ENCODE measurements around the gene WHRN. TPM values are rescaled to one million over a fixed set of nuclear protein-coding genes. Genes with fewer than 3 reads are reported as not detected.

The WHRN gene
- polyA plus RNA-seq, 4 donors = 2.7 to 12.9 (median 7.9) TPM

DNA sequence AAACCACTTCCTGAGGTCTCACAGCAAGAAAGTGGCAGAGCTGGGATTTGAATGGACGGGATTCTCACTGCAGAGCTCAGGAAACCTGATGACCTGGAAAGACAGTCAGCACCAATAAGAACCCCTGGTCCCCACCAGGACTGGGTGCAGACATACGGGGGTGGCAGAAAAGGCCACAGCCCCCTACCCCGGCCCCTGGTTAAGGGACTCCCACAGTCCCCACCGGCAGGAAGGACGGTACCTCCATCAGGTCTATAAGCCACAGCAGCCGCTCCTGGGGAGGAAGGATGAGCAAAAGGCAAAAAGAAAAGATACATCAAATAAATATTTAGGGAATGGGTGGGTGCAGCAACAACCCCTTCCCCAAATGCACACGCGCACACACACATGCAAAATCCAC lies 85.5 kb downstream of the WHRN start:
- H3K27me3 ChIP-seq (ENCODE audit: control insufficient read depth in 3 of 3, insufficient read depth in 3 of 3, low read length in 3 of 3) = no peaks in the 10 kb centered on the region
- H3K4me1 ChIP-seq (ENCODE audit: control insufficient read depth in 3 of 3, insufficient read depth in 2 of 3, low read depth in 1 of 3, low read length in 2 of 3) = no peaks in the 10 kb centered on the region
- no peak for FAIRE-seq
- H3K4me3 ChIP-seq (ENCODE audit: low read depth in 1 of 3, low read length in 3 of 3) = no peak overlapping the region
- no peak overlapping the region for H3K27ac ChIP-seq (ENCODE audit: low read depth in 1 of 3, low read length in 2 of 3)
- DNase-seq = no peak
- H3K9me3 ChIP-seq (ENCODE audit: control insufficient read depth in 2 of 2, insufficient read depth in 1 of 2, low read depth in 1 of 2, low read length in 1 of 2) = no peaks in the 10 kb centered on the region
- WGBS, 3 donors = 90 to 96% (median 93%) methylated on average over 8 of the region's 8 CpGs
- peaks cover 0 to 32% (median 0%) of the 10 kb centered on the region in 3 donors for H3K36me3 ChIP-seq (ENCODE audit: control insufficient read depth in 3 of 3, insufficient read depth in 2 of 3, low read depth in 1 of 3, low read length in 3 of 3)

GRCh38 chr9:114418053-114418452 lies 87.2 kb downstream of the WHRN start:
- no peaks in the 10 kb centered on the region for H3K9me3 ChIP-seq (ENCODE audit: control insufficient read depth in 2 of 2, insufficient read depth in 1 of 2, low read depth in 1 of 2, low read length in 1 of 2)
- H3K27ac ChIP-seq (ENCODE audit: low read depth in 1 of 3, low read length in 2 of 3) = no peak overlapping the region
- H3K4me1 ChIP-seq (ENCODE audit: control insufficient read depth in 3 of 3, insufficient read depth in 2 of 3, low read depth in 1 of 3, low read length in 2 of 3) = no peaks in the 10 kb centered on the region
- WGBS, 3 donors = 76 to 81% (median 78%) methylated on average over 6 of the region's 6 CpGs
- H3K27me3 ChIP-seq (ENCODE audit: control insufficient read depth in 3 of 3, insufficient read depth in 3 of 3, low read length in 3 of 3) = no peaks in the 10 kb centered on the region
- no peak overlapping the region for H3K4me3 ChIP-seq (ENCODE audit: low read depth in 1 of 3, low read length in 3 of 3)
- FAIRE-seq (no peak), DNase-seq (no peak)
- H3K36me3 ChIP-seq (ENCODE audit: control insufficient read depth in 3 of 3, insufficient read depth in 2 of 3, low read depth in 1 of 3, low read length in 3 of 3) = peaks cover 0 to 21% (median 0%) of the 10 kb centered on the region in 3 donors

DNA sequence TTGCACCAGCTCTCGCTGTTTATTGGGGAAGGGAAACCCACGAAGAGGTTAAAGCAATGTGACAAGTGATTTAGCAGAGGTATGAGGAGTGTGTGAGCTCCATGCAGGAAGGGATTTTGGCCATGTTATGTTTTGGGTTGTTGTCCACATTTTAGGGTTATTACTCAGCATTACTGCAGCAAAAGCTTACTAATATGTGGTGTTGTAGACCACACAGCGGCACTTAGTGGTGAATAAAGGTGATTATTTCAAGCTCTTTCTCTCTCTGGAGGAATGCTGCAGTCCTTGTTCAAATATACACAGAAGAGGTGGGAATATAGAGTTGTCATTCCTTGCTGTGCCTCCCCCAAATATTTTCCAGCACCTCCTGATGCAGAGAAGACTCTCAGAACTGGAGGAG lies 87.8 kb downstream of the WHRN start:
- WGBS, 3 donors = 65 to 67% (median 67%) methylated on average over 3 of the region's 3 CpGs
- FAIRE-seq (no peak), DNase-seq (no peak)
- Histone ChIP-seq H3K27ac (ENCODE audit: low read depth in 1 of 3, low read length in 2 of 3) (no peak overlapping the region), H3K4me1 (ENCODE audit: control insufficient read depth in 3 of 3, insufficient read depth in 2 of 3, low read depth in 1 of 3, low read length in 2 of 3) (no peaks in the 10 kb centered on the region), H3K4me3 (ENCODE audit: low read depth in 1 of 3, low read length in 3 of 3) (no peak overlapping the region), H3K9me3 (ENCODE audit: control insufficient read depth in 2 of 2, insufficient read depth in 1 of 2, low read depth in 1 of 2, low read length in 1 of 2) (no peaks in the 10 kb centered on the region), H3K36me3 (ENCODE audit: control insufficient read depth in 3 of 3, insufficient read depth in 2 of 3, low read depth in 1 of 3, low read length in 3 of 3) (peaks cover 0 to 17% (median 0%) of the 10 kb centered on the region in 3 donors), H3K27me3 (ENCODE audit: control insufficient read depth in 3 of 3, insufficient read depth in 3 of 3, low read length in 3 of 3) (no peaks in the 10 kb centered on the region)

- H3K36me3 ChIP-seq (ENCODE audit: control insufficient read depth in 3 of 3, insufficient read depth in 2 of 3, low read depth in 1 of 3, low read length in 3 of 3) = peaks cover 0 to 17% (median 0%) of the 10 kb centered on the region in 3 donors
- no peaks in the 10 kb centered on the region for H3K9me3 ChIP-seq (ENCODE audit: control insufficient read depth in 2 of 2, insufficient read depth in 1 of 2, low read depth in 1 of 2, low read length in 1 of 2)
- H3K4me1 ChIP-seq (ENCODE audit: control insufficient read depth in 3 of 3, insufficient read depth in 2 of 3, low read depth in 1 of 3, low read length in 2 of 3) = no peaks in the 10 kb centered on the region
- H3K27me3 ChIP-seq (ENCODE audit: control insufficient read depth in 3 of 3, insufficient read depth in 3 of 3, low read length in 3 of 3) = no peaks in the 10 kb centered on the region
- H3K4me3 ChIP-seq (ENCODE audit: low read depth in 1 of 3, low read length in 3 of 3) = no peak overlapping the region
- DNase-seq = no peak
- FAIRE-seq = no peak
- 84 to 94% (median 89%) methylated on average over 2 of the region's 2 CpGs for WGBS, 3 donors
- no peak overlapping the region for H3K27ac ChIP-seq (ENCODE audit: low read depth in 1 of 3, low read length in 2 of 3)
These were observed 88.4 kb downstream of the WHRN start for GRCh38 chr9:114416906-114417305.

- Histone ChIP-seq H3K36me3 (ENCODE audit: control insufficient read depth in 3 of 3, insufficient read depth in 2 of 3, low read depth in 1 of 3, low read length in 3 of 3) (peaks cover 0 to 17% (median 0%) of the 10 kb centered on the region in 3 donors), H3K27ac (ENCODE audit: low read depth in 1 of 3, low read length in 2 of 3) (no peak overlapping the region), H3K4me3 (ENCODE audit: low read depth in 1 of 3, low read length in 3 of 3) (no peak overlapping the region), H3K9me3 (ENCODE audit: control insufficient read depth in 2 of 2, insufficient read depth in 1 of 2, low read depth in 1 of 2, low read length in 1 of 2) (no peaks in the 10 kb centered on the region), H3K27me3 (ENCODE audit: control insufficient read depth in 3 of 3, insufficient read depth in 3 of 3, low read length in 3 of 3) (no peaks in the 10 kb centered on the region), H3K4me1 (ENCODE audit: control insufficient read depth in 3 of 3, insufficient read depth in 2 of 3, low read depth in 1 of 3, low read length in 2 of 3) (no peaks in the 10 kb centered on the region)
- no peak for FAIRE-seq
- DNase-seq = no peak
- 67 to 84% (median 74%) methylated on average over 5 of the region's 5 CpGs for WGBS, 3 donors
These were observed 89.0 kb downstream of the WHRN start for GRCh38 chr9:114416290-114416689.

DNA sequence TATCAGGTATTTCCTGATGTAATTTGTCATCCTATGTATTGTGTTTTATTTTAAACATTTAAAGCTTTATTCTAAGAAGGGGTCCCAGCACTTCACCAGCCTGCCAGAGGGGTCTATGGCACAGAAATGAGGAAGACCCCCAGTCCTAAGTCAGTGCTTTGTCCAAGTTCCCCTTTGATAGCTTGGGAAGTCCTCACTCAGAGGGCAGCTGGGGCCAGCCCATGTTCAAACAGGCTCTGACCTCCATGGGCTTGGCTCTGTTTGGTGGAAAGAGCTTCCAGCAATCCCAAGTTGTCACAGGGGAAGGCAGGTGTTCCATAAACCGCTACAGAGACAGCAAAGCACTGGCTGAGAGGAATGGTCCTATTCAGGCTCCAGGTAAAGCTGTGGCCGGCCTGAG lies 90.9 kb downstream of the WHRN start:
- FAIRE-seq (no peak), DNase-seq (no peak)
- H3K36me3 ChIP-seq (ENCODE audit: control insufficient read depth in 3 of 3, insufficient read depth in 2 of 3, low read depth in 1 of 3, low read length in 3 of 3) = peaks cover 0 to 12% (median 0%) of the 10 kb centered on the region in 3 donors
- no peaks in the 10 kb centered on the region for H3K9me3 ChIP-seq (ENCODE audit: control insufficient read depth in 2 of 2, insufficient read depth in 1 of 2, low read depth in 1 of 2, low read length in 1 of 2)
- no peaks in the 10 kb centered on the region for H3K27me3 ChIP-seq (ENCODE audit: control insufficient read depth in 3 of 3, insufficient read depth in 3 of 3, low read length in 3 of 3)
- H3K27ac ChIP-seq (ENCODE audit: low read depth in 1 of 3, low read length in 2 of 3) = no peak overlapping the region
- WGBS, 3 donors = 65 to 72% (median 70%) methylated on average over 2 of the region's 2 CpGs
- no peak overlapping the region for H3K4me3 ChIP-seq (ENCODE audit: low read depth in 1 of 3, low read length in 3 of 3)
- H3K4me1 ChIP-seq (ENCODE audit: control insufficient read depth in 3 of 3, insufficient read depth in 2 of 3, low read depth in 1 of 3, low read length in 2 of 3) = no peaks in the 10 kb centered on the region

- no peaks in the 10 kb centered on the region for H3K27me3 ChIP-seq (ENCODE audit: control insufficient read depth in 3 of 3, insufficient read depth in 3 of 3, low read length in 3 of 3)
- peaks cover 0 to 10% (median 0%) of the 10 kb centered on the region in 3 donors for H3K36me3 ChIP-seq (ENCODE audit: control insufficient read depth in 3 of 3, insufficient read depth in 2 of 3, low read depth in 1 of 3, low read length in 3 of 3)
- H3K27ac ChIP-seq (ENCODE audit: low read depth in 1 of 3, low read length in 2 of 3) = no peak overlapping the region
- FAIRE-seq (no peak), DNase-seq (no peak)
- 61 to 85% (median 78%) methylated on average over 5 of the region's 5 CpGs for WGBS, 3 donors
- no peaks in the 10 kb centered on the region for H3K9me3 ChIP-seq (ENCODE audit: control insufficient read depth in 2 of 2, insufficient read depth in 1 of 2, low read depth in 1 of 2, low read length in 1 of 2)
- H3K4me1 ChIP-seq (ENCODE audit: control insufficient read depth in 3 of 3, insufficient read depth in 2 of 3, low read depth in 1 of 3, low read length in 2 of 3) = no peaks in the 10 kb centered on the region
- H3K4me3 ChIP-seq (ENCODE audit: low read depth in 1 of 3, low read length in 3 of 3) = no peak overlapping the region
These were observed 91.4 kb downstream of the WHRN start for GRCh38 chr9:114413861-114414301.

GRCh38 chr9:114412048-114412683 lies 93.1 kb downstream of the WHRN start:
- no peak for FAIRE-seq
- H3K4me3 ChIP-seq (ENCODE audit: low read depth in 1 of 3, low read length in 3 of 3) = no peak overlapping the region
- no peaks in the 10 kb centered on the region for H3K27me3 ChIP-seq (ENCODE audit: control insufficient read depth in 3 of 3, insufficient read depth in 3 of 3, low read length in 3 of 3)
- no peak overlapping the region for H3K27ac ChIP-seq (ENCODE audit: low read depth in 1 of 3, low read length in 2 of 3)
- no peaks in the 10 kb centered on the region for H3K9me3 ChIP-seq (ENCODE audit: control insufficient read depth in 2 of 2, insufficient read depth in 1 of 2, low read depth in 1 of 2, low read length in 1 of 2)
- no peaks in the 10 kb centered on the region for H3K4me1 ChIP-seq (ENCODE audit: control insufficient read depth in 3 of 3, insufficient read depth in 2 of 3, low read depth in 1 of 3, low read length in 2 of 3)
- 89 to 90% (median 90%) methylated on average over 12 of the region's 12 CpGs for WGBS, 3 donors
- no peak for DNase-seq
- H3K36me3 ChIP-seq (ENCODE audit: control insufficient read depth in 3 of 3, insufficient read depth in 2 of 3, low read depth in 1 of 3, low read length in 3 of 3) = peaks cover 0 to 3% (median 0%) of the 10 kb centered on the region in 3 donors

- Histone ChIP-seq H3K27me3 (ENCODE audit: control insufficient read depth in 3 of 3, insufficient read depth in 3 of 3, low read length in 3 of 3) (no peaks in the 10 kb centered on the region), H3K27ac (ENCODE audit: low read depth in 1 of 3, low read length in 2 of 3) (no peak overlapping the region), H3K36me3 (ENCODE audit: control insufficient read depth in 3 of 3, insufficient read depth in 2 of 3, low read depth in 1 of 3, low read length in 3 of 3) (peaks cover 0 to 9% (median 0%) of the 10 kb centered on the region in 3 donors), H3K4me1 (ENCODE audit: control insufficient read depth in 3 of 3, insufficient read depth in 2 of 3, low read depth in 1 of 3, low read length in 2 of 3) (no peaks in the 10 kb centered on the region), H3K4me3 (ENCODE audit: low read depth in 1 of 3, low read length in 3 of 3) (no peak overlapping the region), H3K9me3 (ENCODE audit: control insufficient read depth in 2 of 2, insufficient read depth in 1 of 2, low read depth in 1 of 2, low read length in 1 of 2) (no peaks in the 10 kb centered on the region)
- DNase-seq (no peak), FAIRE-seq (no peak)
- 87 to 94% (median 88%) methylated on average over 6 of the region's 6 CpGs for WGBS, 3 donors
These were observed 93.8 kb downstream of the WHRN start for GRCh38 chr9:114411452-114411851.
